ENCODE results near the gene RANBP17.

RANBP17 gene

DNA sequence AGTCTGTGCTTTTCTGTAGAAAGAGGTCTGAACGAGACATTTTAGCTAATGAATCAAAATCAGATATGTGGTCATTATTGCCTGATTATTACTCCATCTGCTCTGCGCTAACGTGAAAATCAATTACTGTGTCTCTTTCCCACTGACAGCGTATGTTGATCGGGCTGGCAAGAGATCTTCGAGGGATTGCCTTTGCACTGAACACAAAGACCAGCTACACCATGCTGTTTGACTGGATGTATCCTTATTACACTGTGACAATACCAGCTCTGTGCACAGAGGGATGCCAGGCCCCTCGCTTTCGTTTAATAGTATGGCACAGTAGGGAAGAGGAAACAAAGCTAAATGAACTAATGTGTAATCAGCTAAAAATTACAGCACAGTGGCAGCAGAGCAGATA lies 343.6 kb downstream of the RANBP17 start:
- H3K36me3 ChIP-seq (ENCODE audit: control insufficient read depth in 1 of 2, insufficient read depth in 2 of 2, low read length in 2 of 2), result no peaks in the 10 kb centered on the region
- no peak overlapping the region for H3K4me3 ChIP-seq (ENCODE audit: low read depth in 1 of 2, low read length in 2 of 2)
- no peaks in the 10 kb centered on the region for H3K9me3 ChIP-seq (ENCODE audit: control insufficient read depth in 1 of 2, low read length in 2 of 2)
- no peak overlapping the region for H3K27ac ChIP-seq (ENCODE audit: low read length)
- H3K27me3 ChIP-seq (ENCODE audit: low read depth, low read length), result no peaks in the 10 kb centered on the region
- H3K4me1 ChIP-seq (ENCODE audit: control insufficient read depth in 1 of 2, insufficient read depth in 2 of 2, low read length in 2 of 2), result no peaks in the 10 kb centered on the region

DNA sequence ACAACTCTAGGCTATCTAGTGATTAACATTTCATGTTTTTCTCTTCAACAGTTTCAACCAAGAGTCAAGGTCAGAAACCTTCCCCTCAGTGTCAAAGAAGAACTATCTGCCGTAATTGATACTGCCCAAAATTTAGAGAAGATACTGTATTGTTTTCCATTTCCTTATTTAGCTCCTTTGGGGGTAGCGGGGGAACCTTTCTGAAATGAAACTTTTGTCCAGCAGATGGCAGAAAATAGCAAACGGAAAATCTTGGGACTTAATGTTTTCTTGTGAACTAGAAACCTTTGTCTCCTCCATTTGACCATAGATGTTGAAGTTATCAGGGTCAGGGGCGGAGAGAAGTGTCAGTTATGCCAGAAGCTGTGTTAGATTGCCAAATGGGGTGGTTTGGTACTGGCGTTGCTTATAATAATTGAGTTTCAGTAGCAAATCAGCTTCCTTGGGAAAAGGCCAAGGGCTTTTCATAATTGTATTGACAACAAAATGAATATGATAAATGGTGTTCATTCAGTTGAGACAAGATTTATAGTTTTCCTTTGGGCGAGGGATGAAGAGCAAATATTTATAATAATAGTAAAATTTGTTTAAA lies 345.5 kb downstream of the RANBP17 start:
- H3K4me1 ChIP-seq (ENCODE audit: control insufficient read depth in 1 of 2, insufficient read depth in 2 of 2, low read length in 2 of 2), result no peaks in the 10 kb centered on the region
- no peaks in the 10 kb centered on the region for H3K27me3 ChIP-seq (ENCODE audit: low read depth, low read length)
- no peak overlapping the region for H3K27ac ChIP-seq (ENCODE audit: low read length)
- H3K9me3 ChIP-seq (ENCODE audit: control insufficient read depth in 1 of 2, low read length in 2 of 2), result no peaks in the 10 kb centered on the region
- H3K4me3 ChIP-seq (ENCODE audit: low read depth in 1 of 2, low read length in 2 of 2), result no peak overlapping the region
- H3K36me3 ChIP-seq (ENCODE audit: control insufficient read depth in 1 of 2, insufficient read depth in 2 of 2, low read length in 2 of 2), result no peaks in the 10 kb centered on the region

DNA sequence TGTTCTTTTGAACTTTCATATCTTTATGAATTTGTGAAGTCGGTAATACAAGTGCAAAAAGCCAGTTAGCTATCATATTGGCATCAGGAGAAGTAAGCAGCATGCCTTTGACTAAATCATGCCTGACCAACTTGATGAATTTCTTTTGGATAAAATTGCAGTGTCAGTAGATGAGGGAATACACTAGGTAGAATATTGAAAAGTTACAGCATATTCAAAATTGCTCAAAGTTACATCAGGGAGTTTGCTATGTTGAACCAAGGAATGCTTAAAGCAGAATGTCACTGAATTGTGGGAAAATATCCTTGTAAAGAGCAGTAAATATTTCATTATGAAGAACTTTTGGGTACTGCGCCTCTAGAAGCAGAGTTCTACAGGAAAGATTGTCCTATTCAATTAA lies 360.1 kb downstream of the RANBP17 start:
- H3K27ac ChIP-seq (ENCODE audit: low read length), result no peak overlapping the region
- H3K9me3 ChIP-seq (ENCODE audit: control insufficient read depth in 1 of 2, low read length in 2 of 2), result no peaks in the 10 kb centered on the region
- H3K4me3 ChIP-seq (ENCODE audit: low read depth in 1 of 2, low read length in 2 of 2), result no peak overlapping the region
- no peaks in the 10 kb centered on the region for H3K27me3 ChIP-seq (ENCODE audit: low read depth, low read length)
- no peaks in the 10 kb centered on the region for H3K4me1 ChIP-seq (ENCODE audit: control insufficient read depth in 1 of 2, insufficient read depth in 2 of 2, low read length in 2 of 2)
- H3K36me3 ChIP-seq (ENCODE audit: control insufficient read depth in 1 of 2, insufficient read depth in 2 of 2, low read length in 2 of 2), result no peaks in the 10 kb centered on the region

DNA sequence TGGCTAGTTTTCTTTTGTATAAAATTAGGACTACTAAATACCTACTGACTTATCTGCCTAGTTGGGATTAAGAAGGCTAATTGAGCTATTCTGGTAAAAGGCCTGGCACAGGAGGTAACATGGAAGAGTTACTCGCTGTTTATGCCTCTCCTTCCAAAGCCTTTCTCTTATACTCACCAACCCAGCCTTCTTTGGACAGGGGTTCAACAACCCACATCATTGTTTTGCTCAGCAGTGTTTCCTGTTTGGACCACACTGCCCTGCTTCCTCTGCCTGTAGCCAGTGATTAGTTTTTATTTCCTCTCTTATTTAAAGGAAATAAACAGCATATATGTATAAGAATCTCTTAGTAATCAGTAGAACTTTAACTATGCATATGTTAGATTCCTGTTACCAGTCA lies 362.1 kb downstream of the RANBP17 start:
- no peaks in the 10 kb centered on the region for H3K9me3 ChIP-seq (ENCODE audit: control insufficient read depth in 1 of 2, low read length in 2 of 2)
- H3K4me3 ChIP-seq (ENCODE audit: low read depth in 1 of 2, low read length in 2 of 2), result no peak overlapping the region
- H3K27ac ChIP-seq (ENCODE audit: low read length), result no peak overlapping the region
- H3K36me3 ChIP-seq (ENCODE audit: control insufficient read depth in 1 of 2, insufficient read depth in 2 of 2, low read length in 2 of 2), result no peaks in the 10 kb centered on the region
- no peaks in the 10 kb centered on the region for H3K27me3 ChIP-seq (ENCODE audit: low read depth, low read length)
- H3K4me1 ChIP-seq (ENCODE audit: control insufficient read depth in 1 of 2, insufficient read depth in 2 of 2, low read length in 2 of 2), result no peaks in the 10 kb centered on the region

DNA sequence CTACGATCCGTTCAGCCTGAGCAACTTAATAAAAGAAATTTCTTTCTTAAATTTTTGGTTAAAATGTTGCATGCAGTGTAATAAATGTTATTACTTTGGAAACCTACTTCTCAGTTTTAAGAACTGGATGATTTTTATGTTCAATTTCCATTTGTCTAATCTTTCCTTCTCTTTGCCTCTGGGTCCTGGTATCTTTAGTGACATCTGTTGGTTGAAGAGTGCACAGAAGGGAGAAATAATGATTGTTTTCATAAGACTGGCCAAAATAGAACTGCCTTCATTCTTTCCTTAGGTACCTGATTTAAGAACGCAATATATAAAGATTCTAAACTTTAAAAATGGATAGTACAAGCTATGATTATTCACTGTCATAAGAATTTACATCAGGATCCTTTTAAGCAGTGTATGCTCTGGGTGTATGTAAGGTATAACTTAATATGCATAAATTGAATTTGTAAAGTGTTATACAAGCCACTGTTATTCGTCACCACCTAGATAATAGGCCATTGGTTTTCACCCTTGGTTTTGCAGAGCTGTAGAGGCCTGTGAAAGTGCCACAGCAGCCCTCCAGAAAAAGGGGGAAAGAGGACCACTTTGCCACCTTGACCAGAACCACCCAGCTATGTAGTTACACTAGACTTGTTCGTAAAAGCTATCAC lies 364.4 kb downstream of the RANBP17 start:
- H3K4me1 ChIP-seq (ENCODE audit: control insufficient read depth in 1 of 2, insufficient read depth in 2 of 2, low read length in 2 of 2), result no peaks in the 10 kb centered on the region
- H3K36me3 ChIP-seq (ENCODE audit: control insufficient read depth in 1 of 2, insufficient read depth in 2 of 2, low read length in 2 of 2), result no peaks in the 10 kb centered on the region
- H3K27ac ChIP-seq (ENCODE audit: low read length), result no peak overlapping the region
- no peaks in the 10 kb centered on the region for H3K27me3 ChIP-seq (ENCODE audit: low read depth, low read length)
- H3K4me3 ChIP-seq (ENCODE audit: low read depth in 1 of 2, low read length in 2 of 2), result no peak overlapping the region
- no peaks in the 10 kb centered on the region for H3K9me3 ChIP-seq (ENCODE audit: control insufficient read depth in 1 of 2, low read length in 2 of 2)

DNA sequence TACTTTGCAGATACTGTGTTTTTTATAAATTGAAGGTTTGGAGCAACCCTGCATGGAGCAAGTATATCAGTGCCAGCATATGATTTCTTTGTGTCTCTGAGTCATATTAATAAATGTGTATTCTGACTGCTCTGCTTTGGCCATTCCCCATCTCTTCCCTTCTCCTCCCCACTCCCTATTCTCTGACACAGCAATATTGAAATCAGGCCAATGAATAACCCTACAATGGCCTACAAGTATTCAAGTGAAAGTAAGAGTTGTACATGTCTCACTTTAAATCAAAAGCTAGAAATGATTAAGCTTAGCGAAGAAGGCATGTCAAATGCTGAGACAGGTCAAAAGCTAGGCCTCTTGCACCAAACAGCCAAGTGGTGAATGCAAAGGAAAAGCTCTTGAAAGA lies 365.0 kb downstream of the RANBP17 start:
- Histone ChIP-seq H3K9me3 (ENCODE audit: control insufficient read depth in 1 of 2, low read length in 2 of 2) (no peaks in the 10 kb centered on the region), H3K36me3 (ENCODE audit: control insufficient read depth in 1 of 2, insufficient read depth in 2 of 2, low read length in 2 of 2) (no peaks in the 10 kb centered on the region), H3K27ac (ENCODE audit: low read length) (no peak overlapping the region), H3K4me1 (ENCODE audit: control insufficient read depth in 1 of 2, insufficient read depth in 2 of 2, low read length in 2 of 2) (no peaks in the 10 kb centered on the region), H3K4me3 (ENCODE audit: low read depth in 1 of 2, low read length in 2 of 2) (no peak overlapping the region), H3K27me3 (ENCODE audit: low read depth, low read length) (no peaks in the 10 kb centered on the region)

DNA sequence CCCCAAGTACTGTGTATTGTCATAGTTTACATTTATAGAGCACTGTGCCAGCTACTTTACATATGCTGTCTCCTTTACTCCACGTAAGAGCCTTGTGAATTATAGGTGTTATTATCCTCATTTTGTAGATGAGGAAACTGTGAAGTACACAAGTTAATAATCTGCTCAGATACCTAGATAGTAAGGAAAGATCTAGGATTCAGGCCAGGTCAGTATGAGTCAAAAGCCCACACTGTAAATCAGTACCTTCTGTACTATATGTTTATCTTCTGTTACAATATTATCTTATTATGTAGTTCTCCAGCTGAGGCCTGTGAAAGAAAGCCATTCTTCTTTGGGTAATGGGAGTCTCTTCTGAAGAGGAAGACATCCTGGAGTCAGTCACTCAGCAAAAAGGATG lies 374.8 kb downstream of the RANBP17 start:
- H3K27me3 ChIP-seq (ENCODE audit: low read depth, low read length), result no peaks in the 10 kb centered on the region
- no peaks in the 10 kb centered on the region for H3K4me1 ChIP-seq (ENCODE audit: control insufficient read depth in 1 of 2, insufficient read depth in 2 of 2, low read length in 2 of 2)
- no peaks in the 10 kb centered on the region for H3K36me3 ChIP-seq (ENCODE audit: control insufficient read depth in 1 of 2, insufficient read depth in 2 of 2, low read length in 2 of 2)
- no peaks in the 10 kb centered on the region for H3K9me3 ChIP-seq (ENCODE audit: control insufficient read depth in 1 of 2, low read length in 2 of 2)
- no peak overlapping the region for H3K27ac ChIP-seq (ENCODE audit: low read length)
- no peak overlapping the region for H3K4me3 ChIP-seq (ENCODE audit: low read depth in 1 of 2, low read length in 2 of 2)

DNA sequence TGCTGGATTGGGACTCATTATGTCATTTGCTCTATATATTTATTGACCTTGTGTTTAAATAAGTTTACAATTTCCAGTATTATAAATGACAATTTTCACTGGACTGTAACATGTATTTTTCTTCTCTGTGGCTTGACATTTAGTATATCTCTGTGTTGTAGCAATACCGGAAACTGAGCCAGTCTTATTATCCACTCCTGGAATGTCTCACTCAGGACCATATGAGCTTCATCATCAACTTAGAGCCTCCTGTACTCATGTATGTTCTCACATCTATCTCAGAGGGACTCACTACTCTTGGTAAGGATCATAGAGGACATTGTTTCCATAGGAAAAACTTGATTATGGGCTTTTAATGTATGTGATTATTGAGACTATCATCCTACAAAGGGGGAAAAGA lies 380.7 kb downstream of the RANBP17 start:
- no peak overlapping the region for H3K27ac ChIP-seq (ENCODE audit: low read length)
- H3K9me3 ChIP-seq (ENCODE audit: control insufficient read depth in 1 of 2, low read length in 2 of 2), result no peaks in the 10 kb centered on the region
- no peaks in the 10 kb centered on the region for H3K27me3 ChIP-seq (ENCODE audit: low read depth, low read length)
- no peaks in the 10 kb centered on the region for H3K36me3 ChIP-seq (ENCODE audit: control insufficient read depth in 1 of 2, insufficient read depth in 2 of 2, low read length in 2 of 2)
- H3K4me3 ChIP-seq (ENCODE audit: low read depth in 1 of 2, low read length in 2 of 2), result no peak overlapping the region
- H3K4me1 ChIP-seq (ENCODE audit: control insufficient read depth in 1 of 2, insufficient read depth in 2 of 2, low read length in 2 of 2), result no peaks in the 10 kb centered on the region

DNA sequence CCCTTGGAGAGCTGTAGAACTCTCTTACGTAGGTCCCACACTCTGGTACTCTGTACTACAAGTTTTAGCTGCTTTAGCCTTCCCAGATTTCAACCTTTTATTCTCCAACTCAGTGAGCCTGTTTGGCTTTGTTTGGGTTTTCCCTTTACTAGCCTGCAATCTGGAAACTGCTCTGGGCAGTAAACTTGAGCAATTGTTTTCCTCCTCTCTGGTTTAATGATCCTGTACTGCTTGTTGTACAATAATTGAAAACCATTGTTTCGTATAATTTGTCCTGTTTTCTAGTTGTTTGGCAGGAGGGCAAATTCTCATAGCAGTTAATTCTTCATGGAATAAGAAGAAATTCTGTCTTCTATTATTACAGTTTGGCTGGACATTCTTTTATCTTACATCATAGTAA lies 384.4 kb downstream of the RANBP17 start:
- Histone ChIP-seq H3K36me3 (ENCODE audit: control insufficient read depth in 1 of 2, insufficient read depth in 2 of 2, low read length in 2 of 2) (no peaks in the 10 kb centered on the region), H3K4me1 (ENCODE audit: control insufficient read depth in 1 of 2, insufficient read depth in 2 of 2, low read length in 2 of 2) (no peaks in the 10 kb centered on the region), H3K9me3 (ENCODE audit: control insufficient read depth in 1 of 2, low read length in 2 of 2) (peaks cover 4 to 10% of the 10 kb centered on the region in 2 donors), H3K27me3 (ENCODE audit: low read depth, low read length) (no peaks in the 10 kb centered on the region), H3K27ac (ENCODE audit: low read length) (no peak overlapping the region), H3K4me3 (ENCODE audit: low read depth in 1 of 2, low read length in 2 of 2) (no peak overlapping the region)

DNA sequence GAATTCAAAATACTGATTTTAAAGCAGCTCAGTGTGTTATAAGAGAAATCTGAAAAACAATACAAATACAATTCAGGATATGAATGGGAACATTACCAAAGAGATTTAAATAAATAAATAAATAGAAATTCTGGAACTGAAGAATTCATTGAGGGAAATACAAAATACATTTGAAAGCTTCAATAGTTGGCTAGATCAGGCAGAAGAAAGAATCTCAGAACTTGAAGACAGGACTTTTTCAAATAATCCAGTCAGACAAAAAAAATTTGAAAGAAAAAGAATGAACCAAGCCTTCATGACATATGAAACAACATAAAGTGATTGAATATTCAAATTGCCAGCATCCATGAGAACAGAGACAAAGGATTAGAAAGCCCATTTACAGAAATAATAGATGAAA lies 387.6 kb downstream of the RANBP17 start:
- H3K9me3 ChIP-seq (ENCODE audit: control insufficient read depth in 1 of 2, low read length in 2 of 2), result peaks cover 4 to 10% of the 10 kb centered on the region in 2 donors
- no peaks in the 10 kb centered on the region for H3K27me3 ChIP-seq (ENCODE audit: low read depth, low read length)
- H3K4me3 ChIP-seq (ENCODE audit: low read depth in 1 of 2, low read length in 2 of 2), result no peak overlapping the region
- no peaks in the 10 kb centered on the region for H3K36me3 ChIP-seq (ENCODE audit: control insufficient read depth in 1 of 2, insufficient read depth in 2 of 2, low read length in 2 of 2)
- H3K27ac ChIP-seq (ENCODE audit: low read length), result no peak overlapping the region
- H3K4me1 ChIP-seq (ENCODE audit: control insufficient read depth in 1 of 2, insufficient read depth in 2 of 2, low read length in 2 of 2), result no peaks in the 10 kb centered on the region

DNA sequence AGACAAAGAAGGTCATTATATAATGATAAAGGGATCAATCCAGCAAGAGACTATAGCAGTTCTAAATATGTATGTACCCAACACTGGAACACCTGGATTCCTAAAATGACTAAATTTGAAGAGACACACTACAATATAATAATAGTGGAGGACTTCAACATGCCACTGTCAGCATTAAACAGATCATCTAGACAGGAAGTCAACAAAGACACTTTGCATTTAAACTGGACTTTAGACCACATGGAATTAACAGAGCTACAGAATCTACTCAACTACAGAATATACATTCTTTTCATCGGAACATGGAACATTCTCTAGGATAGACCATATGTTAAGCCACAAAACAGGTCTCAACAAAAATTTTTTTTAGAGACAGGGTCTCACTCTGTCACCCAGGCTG lies 388.9 kb downstream of the RANBP17 start:
- Histone ChIP-seq H3K4me1 (ENCODE audit: control insufficient read depth in 1 of 2, insufficient read depth in 2 of 2, low read length in 2 of 2) (no peaks in the 10 kb centered on the region), H3K27ac (ENCODE audit: low read length) (no peak overlapping the region), H3K36me3 (ENCODE audit: control insufficient read depth in 1 of 2, insufficient read depth in 2 of 2, low read length in 2 of 2) (no peaks in the 10 kb centered on the region), H3K27me3 (ENCODE audit: low read depth, low read length) (no peaks in the 10 kb centered on the region), H3K4me3 (ENCODE audit: low read depth in 1 of 2, low read length in 2 of 2) (no peak overlapping the region), H3K9me3 (ENCODE audit: control insufficient read depth in 1 of 2, low read length in 2 of 2) (peaks cover 4 to 10% of the 10 kb centered on the region in 2 donors)

DNA sequence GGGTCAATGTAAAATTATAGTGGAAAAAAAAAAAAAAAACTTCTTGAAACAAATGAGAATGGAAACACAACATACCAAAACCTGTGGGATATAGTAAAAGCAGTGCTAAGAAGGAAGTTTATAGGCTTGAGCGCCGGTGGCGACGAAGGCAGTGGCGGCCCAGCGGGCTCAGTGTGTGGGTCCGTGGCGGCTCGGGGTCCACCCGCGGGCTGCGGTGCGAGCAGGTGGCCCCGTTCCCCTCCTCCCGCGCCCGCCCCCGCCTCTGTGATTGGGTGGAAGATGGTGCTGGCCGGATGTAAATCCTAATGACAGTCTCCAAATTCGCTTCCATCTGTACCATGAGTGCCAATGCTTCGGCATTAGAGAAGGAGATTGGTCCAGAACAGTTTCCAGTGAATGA lies 389.7 kb downstream of the RANBP17 start:
- Histone ChIP-seq H3K9me3 (ENCODE audit: control insufficient read depth in 1 of 2, low read length in 2 of 2) (peaks cover 4 to 10% of the 10 kb centered on the region in 2 donors), H3K4me3 (ENCODE audit: low read depth in 1 of 2, low read length in 2 of 2) (no peak overlapping the region), H3K27ac (ENCODE audit: low read length) (no peak overlapping the region), H3K27me3 (ENCODE audit: low read depth, low read length) (no peaks in the 10 kb centered on the region), H3K36me3 (ENCODE audit: control insufficient read depth in 1 of 2, insufficient read depth in 2 of 2, low read length in 2 of 2) (no peaks in the 10 kb centered on the region), H3K4me1 (ENCODE audit: control insufficient read depth in 1 of 2, insufficient read depth in 2 of 2, low read length in 2 of 2) (no peaks in the 10 kb centered on the region)

Data from muscle layer of duodenum (tissue), 2 donors.